Activated naive CD4-positive, alpha-beta T cell treated with anti-CD3 and anti-CD28 coated beads, Interleukin-2, amount 50 U/mL, for 72 hours (primary cell): Measurements from ENCODE around the gene MAP3K10. TPM values are rescaled to one million over a fixed set of nuclear protein-coding genes. Genes with fewer than 3 reads are reported as not detected.
"Not testable (repeated sequence)": the region's sequence is repeated elsewhere in the genome, so short reads cannot be mapped to it uniquely, and the experiment has no call there.

Experiments used
- ATAC-seq, 2 donors: fragments of 150-1000 bp; cut with Tn5 transposase; 2 replicates each; pipeline ENCODE4 v1.10.0; 2021; ENCODE audit warnings: mild to moderate bottlenecking in 2 of 2, moderate library complexity in 2 of 2
- DNase-seq, 2 donors: peaks; one replicate each; pipeline ENCODE4 v3.0.0; 2021 to 2022; ENCODE audit warnings: low spot score in 2 of 2
- H3K27ac Mint-ChIP-seq, 2 donors: one replicate each; pipeline ENCODE4 v1.8.0; 2022; ENCODE audit warnings: mild to moderate bottlenecking in 2 of 2, mixed read lengths in 2 of 2
- H3K36me3 Mint-ChIP-seq, 2 donors: one replicate each; pipeline ENCODE4 v1.8.0; 2022; ENCODE audit warnings: mixed read lengths in 2 of 2
- H3K9me3 Mint-ChIP-seq, 2 donors: one replicate each; pipeline ENCODE4 v1.8.0; 2022; ENCODE audit warnings: mixed read lengths in 2 of 2
- total RNA-seq, 2 donors: library from RNA; stranded (reverse); gene quantifications; one replicate each; pipeline ENCODE4 v1.2.3, GENCODE V29; 2022

MAP3K10 gene
- total RNA-seq, 2 donors from 2014 or later: 11.1 to 11.6 TPM

DNA sequence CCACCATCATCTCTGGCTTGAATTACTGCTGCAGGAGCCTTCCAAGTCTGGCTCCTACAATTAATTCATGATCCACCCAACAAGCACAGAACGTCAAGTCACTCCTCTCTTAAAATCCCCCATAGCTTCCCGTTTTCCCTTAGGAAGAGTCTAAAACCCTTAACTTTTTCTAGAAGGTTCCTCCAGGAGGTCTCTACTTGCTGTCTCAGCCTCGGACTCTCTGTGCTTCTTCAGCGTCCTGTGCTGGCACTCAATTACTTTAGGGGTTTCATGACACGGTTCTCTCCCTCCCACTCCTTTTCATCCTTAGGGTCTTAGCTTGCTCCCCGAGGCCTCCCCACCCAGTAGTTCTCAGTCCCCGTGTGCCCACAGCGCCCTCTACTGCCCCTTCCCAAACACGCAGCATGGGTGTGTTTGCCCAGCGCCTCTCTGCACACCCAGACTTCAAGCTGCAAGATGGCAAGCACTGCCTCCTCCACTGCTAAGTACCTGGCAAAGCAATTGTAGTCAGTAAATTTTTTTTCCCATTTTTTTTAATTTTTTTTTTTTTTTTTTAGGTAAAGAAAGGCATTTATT, 25.8 kb upstream of the MAP3K10 start:
- DNase-seq (peak in 1 of 2 donors; percentile 71), ATAC-seq (peak; percentile 82 to 85)
- Mint-ChIP-seq H3K36me3 (no peaks in the 10 kb centered on the region), H3K27ac (no peak overlapping the region), H3K9me3 (no peaks in the 10 kb centered on the region)

DNA sequence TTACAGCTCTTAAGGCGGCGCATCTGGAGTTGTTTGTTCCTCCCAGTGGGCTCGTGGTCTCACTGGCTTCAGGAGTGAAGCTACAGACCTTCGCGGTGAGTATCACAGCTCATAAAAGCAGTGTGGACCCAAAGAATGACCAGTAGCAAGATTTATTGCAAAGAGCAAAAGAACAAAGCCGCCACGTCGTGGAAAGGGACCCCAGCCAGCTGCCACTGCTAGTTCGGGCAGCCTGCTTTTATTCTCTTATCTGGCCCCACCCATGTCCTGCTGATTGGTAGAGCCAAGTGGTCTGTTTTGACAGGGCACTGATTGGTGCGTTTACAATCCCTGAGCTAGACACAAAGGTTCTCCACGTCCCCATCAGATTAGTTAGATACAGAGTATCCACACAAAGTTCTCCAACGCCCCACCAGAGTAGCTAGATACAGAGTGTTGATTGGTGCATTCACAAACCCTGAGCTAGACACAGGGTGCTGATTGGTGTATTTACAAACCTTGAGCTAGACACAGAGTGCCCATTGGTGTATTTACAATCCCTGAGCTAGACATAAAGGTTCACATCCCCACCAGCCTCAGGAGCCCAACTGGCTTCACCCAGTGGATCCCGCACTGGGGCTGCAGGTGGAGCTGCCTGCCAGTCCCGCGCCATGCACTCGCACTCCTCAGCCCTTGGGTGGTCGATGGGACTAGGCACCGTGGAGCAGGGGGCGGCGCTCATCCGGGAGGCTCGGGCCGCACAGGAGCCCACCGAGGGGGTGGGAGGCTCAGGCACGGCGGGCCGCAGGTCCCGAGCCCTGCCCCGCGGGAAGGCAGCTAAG, 21.5 kb upstream of the MAP3K10 start:
- H3K9me3 Mint-ChIP-seq, H3K36me3 Mint-ChIP-seq, ATAC-seq, DNase-seq, H3K27ac Mint-ChIP-seq: not testable (repeated sequence)

DNA sequence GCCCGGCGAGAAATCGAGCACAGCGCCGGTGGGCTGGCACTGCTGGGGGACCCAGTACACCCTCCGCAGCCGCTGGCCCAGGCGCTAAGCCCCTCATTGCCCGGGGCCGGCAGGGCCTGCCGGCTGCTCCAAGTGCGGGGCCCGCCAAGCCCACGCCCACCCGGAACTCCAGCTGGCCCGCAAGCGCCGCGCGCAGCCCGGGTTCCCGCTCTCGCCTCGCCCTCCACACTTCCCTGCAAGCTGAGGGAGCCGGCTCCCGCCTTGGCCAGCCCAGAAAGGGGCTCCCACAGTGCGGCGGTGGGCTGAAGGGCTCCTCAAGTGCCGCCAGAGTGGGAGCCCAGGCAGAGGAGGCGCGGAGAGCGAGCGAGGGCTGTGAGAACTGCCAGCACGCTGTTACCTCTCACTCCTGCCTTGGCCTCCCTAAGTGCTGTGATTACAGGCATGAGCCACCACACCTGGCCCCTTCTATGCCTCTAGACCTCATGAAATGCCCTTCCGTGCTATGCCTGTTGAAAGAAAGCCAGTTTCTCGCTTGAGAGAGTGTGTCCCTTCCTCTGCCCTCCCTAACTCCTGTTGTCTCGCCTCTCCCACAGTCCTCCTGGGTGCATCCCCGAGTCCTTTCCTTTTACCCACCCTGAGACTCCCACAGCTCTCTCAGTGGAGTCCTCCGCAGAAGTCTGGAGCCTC, 20.8 kb upstream of the MAP3K10 start:
- H3K27ac Mint-ChIP-seq, DNase-seq, H3K9me3 Mint-ChIP-seq, H3K36me3 Mint-ChIP-seq, ATAC-seq: not testable (repeated sequence)

DNA sequence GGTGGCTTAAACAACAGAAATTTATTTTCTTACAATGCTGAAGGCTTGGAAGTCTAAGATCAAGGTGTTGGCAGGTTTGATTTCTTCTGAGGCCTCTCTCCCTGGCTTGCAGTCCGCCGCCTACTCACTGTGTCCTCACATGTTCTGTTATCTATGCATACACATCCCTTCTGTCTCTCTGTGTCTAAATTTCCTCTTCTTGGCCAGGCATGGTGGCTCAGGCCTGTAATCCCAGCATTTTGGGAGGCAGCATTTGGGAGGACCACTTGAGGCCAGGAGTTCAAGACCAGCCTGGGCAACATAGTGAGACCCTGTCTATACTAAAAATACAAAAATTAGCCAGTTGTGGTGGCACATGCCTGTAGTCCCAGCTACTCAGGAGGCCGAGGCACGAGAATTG, 19.9 kb upstream of the MAP3K10 start:
- not testable (repeated sequence) for H3K36me3 Mint-ChIP-seq, H3K27ac Mint-ChIP-seq, ATAC-seq, H3K9me3 Mint-ChIP-seq, DNase-seq

DNA sequence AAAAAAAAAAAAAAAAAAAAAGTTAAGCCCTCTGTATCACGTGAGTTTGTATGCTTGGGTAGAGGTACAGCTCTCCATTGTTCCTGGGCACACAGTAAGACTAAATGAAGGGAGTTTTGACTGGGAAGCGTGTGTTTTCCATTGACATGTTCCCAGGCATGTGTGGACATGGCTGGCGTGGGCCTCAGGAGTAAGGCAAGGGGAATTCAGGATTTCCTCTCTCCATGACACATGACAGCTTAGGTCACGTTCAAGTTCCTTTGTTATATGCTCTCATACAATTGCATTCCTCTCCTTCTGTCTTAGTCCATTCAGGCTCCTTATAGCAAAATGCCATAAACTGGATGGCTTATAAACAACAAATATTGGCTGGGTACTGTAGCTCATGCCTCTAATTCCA, 17.1 kb upstream of the MAP3K10 start:
- DNase-seq (no peak), ATAC-seq (no peak)
- no peak overlapping the region for H3K27ac Mint-ChIP-seq
- no peaks in the 10 kb centered on the region for H3K36me3 Mint-ChIP-seq
- H3K9me3 Mint-ChIP-seq: no peaks in the 10 kb centered on the region

DNA sequence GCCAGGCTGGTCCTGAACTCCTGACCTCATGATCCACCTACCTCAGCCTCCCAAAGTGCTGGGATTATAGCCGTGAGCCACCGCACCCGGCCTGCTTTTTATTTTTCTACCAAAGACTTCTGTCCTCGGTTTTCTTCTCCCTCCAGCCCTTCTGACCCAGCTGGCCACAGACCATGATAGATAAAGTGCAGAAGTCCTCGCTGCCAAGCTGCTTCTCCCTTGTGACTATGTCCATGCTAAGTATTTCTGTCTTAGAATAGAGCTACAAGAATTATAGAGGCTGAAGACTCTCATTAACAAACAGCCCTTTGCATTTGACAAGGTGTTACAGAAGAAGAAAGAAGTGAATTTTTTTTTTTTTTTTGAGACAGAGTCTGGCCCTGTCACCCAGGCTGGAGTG, 15.4 kb upstream of the MAP3K10 start:
- H3K36me3 Mint-ChIP-seq: no peaks in the 10 kb centered on the region
- DNase-seq: no peak
- H3K9me3 Mint-ChIP-seq: no peaks in the 10 kb centered on the region
- ATAC-seq: no peak
- peak overlapping the region in 1 of 2 donors; percentile 65 for H3K27ac Mint-ChIP-seq

DNA sequence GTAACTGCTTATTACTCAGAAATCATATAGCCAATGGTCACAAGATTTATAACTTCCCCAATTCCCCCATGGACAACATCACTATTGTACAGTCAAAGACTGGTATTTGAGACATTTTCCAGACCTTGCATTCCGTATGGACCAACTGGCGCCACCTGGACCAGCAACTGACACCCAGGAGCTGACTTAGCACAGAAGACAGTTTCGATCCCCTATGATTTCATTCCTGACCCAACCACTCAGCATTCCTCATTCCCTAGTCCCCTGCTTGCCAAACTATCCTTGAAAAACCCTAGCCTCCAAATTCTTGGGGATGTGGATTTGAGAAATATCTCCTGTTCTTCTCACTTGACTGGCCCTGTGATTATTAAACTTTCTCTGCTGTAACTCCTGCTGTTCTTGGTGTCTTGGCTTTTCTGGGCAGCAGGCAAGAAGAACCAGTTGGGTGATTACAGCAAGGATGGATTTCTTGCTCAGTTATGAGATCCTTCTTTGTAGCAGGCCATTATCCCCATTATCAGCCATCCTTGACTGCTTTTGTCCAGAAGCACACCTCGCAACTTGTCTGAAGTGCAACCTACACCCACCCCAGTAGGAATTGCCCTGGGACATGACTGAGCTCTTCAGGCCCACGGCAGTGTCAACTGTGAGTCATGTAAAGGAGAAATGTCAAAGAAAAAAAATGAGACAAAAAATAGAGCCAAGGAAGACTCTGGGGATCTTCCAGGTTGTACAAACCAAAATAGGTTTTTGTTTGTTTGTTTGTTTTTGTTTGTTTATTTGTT, 13.7 kb upstream of the MAP3K10 start:
- Mint-ChIP-seq H3K9me3 (no peaks in the 10 kb centered on the region), H3K36me3 (no peaks in the 10 kb centered on the region), H3K27ac (no peak overlapping the region)
- no peak for ATAC-seq
- no peak for DNase-seq

DNA sequence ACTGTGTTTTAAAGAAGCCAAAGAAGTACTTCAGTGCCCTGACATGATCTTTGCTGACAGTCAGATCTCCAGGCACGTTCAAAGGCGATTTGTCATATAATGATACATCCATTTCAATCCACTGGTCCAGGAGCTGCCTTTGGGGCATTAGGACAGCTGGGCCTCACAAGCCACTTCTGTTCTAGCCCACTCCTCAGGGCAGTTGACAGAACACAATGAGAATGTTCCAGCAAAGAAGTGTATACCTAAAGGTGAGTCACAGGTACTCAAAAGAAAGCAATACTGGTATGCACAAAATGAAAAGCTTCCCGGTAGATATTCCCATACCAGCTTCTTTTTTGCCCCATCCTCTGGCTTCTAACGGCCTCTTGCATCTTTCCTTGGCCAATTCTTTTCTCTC, 12.5 kb upstream of the MAP3K10 start:
- Mint-ChIP-seq H3K9me3 (no peaks in the 10 kb centered on the region), H3K27ac (no peak overlapping the region), H3K36me3 (no peaks in the 10 kb centered on the region)
- DNase-seq (no peak), ATAC-seq (no peak)

DNA sequence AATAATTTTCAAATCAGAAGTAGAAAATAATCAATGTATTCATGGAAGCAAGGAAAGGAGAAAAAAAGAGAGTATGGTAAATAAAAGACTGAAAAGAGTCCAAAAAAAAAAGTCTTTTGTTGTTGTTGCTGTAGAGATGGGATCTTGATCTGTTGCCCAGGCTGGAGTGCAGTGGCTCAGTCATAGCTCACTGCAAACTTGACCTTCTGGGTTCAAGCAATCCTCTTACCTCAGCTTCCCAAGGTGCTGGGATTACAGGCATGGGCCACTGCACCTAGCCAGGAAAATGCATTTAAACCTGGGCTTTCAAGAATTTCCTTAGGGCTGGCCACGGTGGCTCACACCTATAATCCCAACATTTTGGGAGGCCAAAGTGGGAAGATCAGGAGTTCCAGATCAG, 7.0 kb upstream of the MAP3K10 start:
- H3K36me3 Mint-ChIP-seq: no peaks in the 10 kb centered on the region
- ATAC-seq (no peak), DNase-seq (no peak)

DNA sequence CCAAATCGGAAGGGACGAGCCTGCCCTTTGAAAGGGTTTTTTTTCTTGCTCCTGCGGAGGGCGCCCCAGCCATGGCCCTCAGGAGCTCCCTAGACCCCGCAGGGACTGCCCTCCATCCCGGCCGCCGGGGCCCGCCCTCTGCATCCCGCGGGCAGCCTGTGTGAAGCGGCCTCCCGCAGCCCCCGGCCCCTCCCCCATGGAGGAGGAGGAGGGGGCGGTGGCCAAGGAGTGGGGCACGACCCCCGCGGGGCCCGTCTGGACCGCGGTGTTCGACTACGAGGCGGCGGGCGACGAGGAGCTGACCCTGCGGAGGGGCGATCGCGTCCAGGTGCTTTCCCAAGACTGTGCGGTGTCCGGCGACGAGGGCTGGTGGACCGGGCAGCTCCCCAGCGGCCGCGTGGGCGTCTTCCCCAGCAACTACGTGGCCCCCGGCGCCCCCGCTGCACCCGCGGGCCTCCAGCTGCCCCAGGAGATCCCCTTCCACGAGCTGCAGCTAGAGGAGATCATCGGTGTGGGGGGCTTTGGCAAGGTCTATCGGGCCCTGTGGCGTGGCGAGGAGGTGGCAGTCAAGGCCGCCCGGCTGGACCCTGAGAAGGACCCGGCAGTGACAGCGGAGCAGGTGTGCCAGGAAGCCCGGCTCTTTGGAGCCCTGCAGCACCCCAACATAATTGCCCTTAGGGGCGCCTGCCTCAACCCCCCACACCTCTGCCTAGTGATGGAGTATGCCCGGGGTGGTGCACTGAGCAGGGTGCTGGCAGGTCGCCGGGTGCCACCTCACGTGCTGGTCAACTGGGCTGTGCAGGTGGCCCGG, 815 bp downstream of the MAP3K10 start:
- ATAC-seq (peak; percentile 15), DNase-seq (peak in 1 of 2 donors; percentile 34)
- no peaks in the 10 kb centered on the region for H3K36me3 Mint-ChIP-seq
- H3K27ac Mint-ChIP-seq: no peak overlapping the region
- no peaks in the 10 kb centered on the region for H3K9me3 Mint-ChIP-seq

More for the DNA sequence above, 7.0 kb upstream of the MAP3K10 start:
- Mint-ChIP-seq H3K9me3 (no peaks in the 10 kb centered on the region), H3K27ac (no peak overlapping the region)

DNA sequence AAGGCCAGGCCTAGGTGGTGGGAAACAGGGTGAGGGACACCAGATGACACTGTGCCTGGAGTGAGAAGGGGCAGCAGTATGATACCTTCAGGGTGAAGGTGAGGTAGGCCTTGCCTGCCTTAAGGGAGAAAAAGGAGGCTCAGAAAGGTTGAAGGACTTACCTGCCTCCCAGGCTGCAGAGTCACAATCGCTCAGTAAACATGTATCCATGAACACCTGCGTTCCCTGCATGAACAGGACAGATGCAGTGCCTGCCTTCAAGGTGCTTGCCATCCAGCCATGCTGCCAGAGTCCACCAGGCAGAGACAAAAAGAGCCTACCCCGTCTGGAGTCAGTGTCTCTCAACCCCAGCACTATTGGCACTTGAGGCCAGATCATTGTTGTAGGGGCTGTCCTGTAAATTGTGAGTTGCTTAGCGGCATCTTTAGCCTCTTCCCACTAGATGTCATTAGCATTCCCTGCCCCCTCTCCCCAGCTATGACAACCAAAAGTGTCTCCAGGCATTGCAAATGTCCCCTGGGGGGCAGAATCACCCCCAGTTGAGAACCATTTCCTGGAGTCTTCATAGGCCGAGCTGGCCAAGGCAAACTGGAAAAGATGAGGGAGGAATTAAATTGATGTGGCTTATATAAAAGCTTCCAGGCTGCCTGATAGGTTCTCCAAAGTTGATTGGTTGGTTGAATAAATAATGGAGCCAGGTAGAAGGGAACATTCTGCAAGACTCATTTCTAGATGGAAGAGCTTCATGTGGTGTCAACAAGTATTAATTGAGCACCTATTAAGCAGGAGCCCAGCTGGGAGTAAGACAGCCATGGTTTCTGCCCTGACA, 1.7 kb downstream of the MAP3K10 start:
- no peaks in the 10 kb centered on the region for H3K9me3 Mint-ChIP-seq
- DNase-seq (no peak), ATAC-seq (no peak)
- H3K27ac Mint-ChIP-seq: no peak overlapping the region
- no peaks in the 10 kb centered on the region for H3K36me3 Mint-ChIP-seq

DNA sequence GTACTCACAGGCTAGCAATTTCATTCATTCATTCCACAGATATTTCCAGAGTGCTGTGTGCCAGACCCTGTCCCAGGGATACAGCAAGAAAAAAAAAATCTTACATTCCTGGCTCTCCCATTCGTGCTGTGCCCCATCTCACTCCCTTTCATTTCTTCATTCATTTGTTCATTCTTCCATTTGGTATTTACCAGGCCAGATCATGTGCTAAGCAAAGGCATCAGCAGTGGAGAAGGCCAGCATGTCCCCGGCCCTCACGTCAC, 2.3 kb downstream of the MAP3K10 start:
- DNase-seq: no peak

DNA sequence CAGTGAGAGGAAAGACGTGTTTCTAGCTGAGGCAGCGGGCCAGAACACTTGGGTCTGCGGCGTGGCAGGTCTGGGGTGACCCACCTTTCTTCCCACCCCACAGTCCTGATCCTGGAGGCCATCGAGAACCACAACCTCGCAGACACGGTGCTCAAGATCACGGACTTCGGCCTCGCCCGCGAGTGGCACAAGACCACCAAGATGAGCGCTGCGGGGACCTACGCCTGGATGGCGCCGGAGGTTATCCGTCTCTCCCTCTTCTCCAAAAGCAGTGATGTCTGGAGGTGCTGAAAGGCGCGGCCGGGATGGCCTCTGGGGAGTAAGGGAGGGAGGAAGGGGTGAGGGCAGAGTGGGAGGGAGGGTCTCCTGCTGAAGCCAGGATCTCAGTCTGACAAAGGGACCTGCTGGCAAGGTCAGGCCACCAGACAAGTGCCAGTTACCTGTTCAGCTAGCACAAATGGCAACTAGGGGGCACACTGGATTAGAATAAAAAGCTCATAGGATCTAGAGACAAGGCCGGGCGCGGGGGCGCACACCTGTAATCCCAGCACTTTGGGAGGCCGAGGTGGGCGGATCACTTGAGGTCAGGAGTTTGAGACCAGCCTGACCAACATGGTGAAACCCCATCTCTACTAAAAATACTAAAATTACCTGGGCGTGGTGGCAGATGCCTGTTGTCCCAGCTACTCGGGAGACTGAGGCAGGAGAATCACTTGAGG, 7.2 kb downstream of the MAP3K10 start:
- Mint-ChIP-seq H3K36me3 (no peaks in the 10 kb centered on the region), H3K27ac (no peak overlapping the region), H3K9me3 (no peaks in the 10 kb centered on the region)
- ATAC-seq: no peak
- no peak for DNase-seq

More for the DNA sequence above, 2.3 kb downstream of the MAP3K10 start:
- ATAC-seq: no peak
- Mint-ChIP-seq H3K36me3 (no peaks in the 10 kb centered on the region), H3K27ac (no peak overlapping the region), H3K9me3 (no peaks in the 10 kb centered on the region)

DNA sequence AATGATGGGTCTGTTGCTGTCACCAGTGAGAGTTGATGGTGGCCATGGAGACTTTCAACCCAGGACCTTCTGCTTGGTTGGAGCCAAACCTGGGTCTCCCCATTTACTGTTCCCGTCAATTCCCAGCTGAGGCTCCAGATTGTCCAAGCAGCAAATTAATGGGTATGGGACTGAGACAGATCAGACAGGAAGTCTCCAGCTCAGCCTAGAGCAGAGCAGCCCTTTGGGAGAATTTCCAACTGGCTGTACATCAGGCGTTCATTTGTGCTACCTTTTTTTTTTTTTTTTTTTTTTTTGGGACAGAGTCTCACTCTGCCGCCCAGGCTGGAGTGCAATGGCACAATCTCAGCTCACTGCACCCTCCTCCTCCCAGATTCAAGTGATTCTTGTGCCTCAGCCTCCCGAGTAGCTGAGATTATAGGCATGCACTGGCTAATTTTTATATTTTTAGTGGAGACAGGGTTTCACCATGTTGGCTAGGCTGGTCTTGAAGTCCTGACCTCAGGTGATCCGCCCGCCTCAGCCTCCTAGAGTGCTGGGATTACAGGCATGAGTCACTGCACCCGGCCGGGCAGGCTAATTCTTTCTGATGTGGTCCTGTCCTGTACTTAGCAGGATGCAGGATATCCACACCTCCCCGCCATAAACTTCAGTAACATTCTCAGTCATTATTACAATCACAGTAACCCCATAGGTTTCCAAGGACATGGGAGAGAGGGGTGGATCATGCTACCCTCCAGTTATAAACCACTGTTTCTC, 9.3 kb downstream of the MAP3K10 start:
- no peaks in the 10 kb centered on the region for H3K36me3 Mint-ChIP-seq
- H3K27ac Mint-ChIP-seq: no peak overlapping the region
- DNase-seq (no peak), ATAC-seq (no peak)
- no peaks in the 10 kb centered on the region for H3K9me3 Mint-ChIP-seq
